Type B pancreatic cell (in vitro differentiated cells): ENCODE data around the gene UBD. TPM values are rescaled to one million over a fixed set of nuclear protein-coding genes. Genes with fewer than 3 reads are reported as not detected.
A peak's percentile ranks its signal among the peaks of the same experiment; 100 is the strongest.

ENCODE experiments used
- DNase-seq: peaks from one replicate; pipeline ENCODE4 v3.0.0; 2021; ENCODE audit warnings: mixed read lengths; ENCODE audit not compliant: unreplicated experiment; ENCODE audit errors: extremely low spot score
- H3K27ac Mint-ChIP-seq: 2 replicates; pipeline ENCODE4 v1.8.0; 2021; ENCODE audit warnings: mild to moderate bottlenecking, mixed read lengths
- H3K27me3 Mint-ChIP-seq: 2 replicates; pipeline ENCODE4 v1.8.0; 2021; ENCODE audit warnings: mixed read lengths
- H3K36me3 Mint-ChIP-seq: 2 replicates; pipeline ENCODE4 v1.8.0; 2021; ENCODE audit warnings: mixed read lengths
- H3K4me1 Mint-ChIP-seq: one replicate; pipeline ENCODE4 v1.8.0; 2021; ENCODE audit warnings: mixed read lengths; ENCODE audit not compliant: unreplicated experiment
- H3K4me3 Mint-ChIP-seq: 2 replicates; pipeline ENCODE4 v1.8.0; 2021; ENCODE audit warnings: mild to moderate bottlenecking, mixed read lengths
- H3K9me3 Mint-ChIP-seq: 2 replicates; pipeline ENCODE4 v1.8.0; 2021; ENCODE audit warnings: mixed read lengths
- total RNA-seq: library from RNA; stranded (reverse); gene quantifications from 2 replicates; pipeline ENCODE4 v1.2.1, GENCODE V29; 2021; ENCODE audit warnings: low replicate concordance
- TF ChIP-seq, protein P1 (sequence below): fragments of 200-600 bp; sonication (generic); conservative IDR thresholded peaks from 2 replicates; pipeline ENCODE4 v1.5.0; 2021; ENCODE audit warnings: antibody characterized with exemption, mild to moderate bottlenecking

The UBD gene
- total RNA-seq, 1 donor from 2014 or later = 12.6 TPM

DNA sequence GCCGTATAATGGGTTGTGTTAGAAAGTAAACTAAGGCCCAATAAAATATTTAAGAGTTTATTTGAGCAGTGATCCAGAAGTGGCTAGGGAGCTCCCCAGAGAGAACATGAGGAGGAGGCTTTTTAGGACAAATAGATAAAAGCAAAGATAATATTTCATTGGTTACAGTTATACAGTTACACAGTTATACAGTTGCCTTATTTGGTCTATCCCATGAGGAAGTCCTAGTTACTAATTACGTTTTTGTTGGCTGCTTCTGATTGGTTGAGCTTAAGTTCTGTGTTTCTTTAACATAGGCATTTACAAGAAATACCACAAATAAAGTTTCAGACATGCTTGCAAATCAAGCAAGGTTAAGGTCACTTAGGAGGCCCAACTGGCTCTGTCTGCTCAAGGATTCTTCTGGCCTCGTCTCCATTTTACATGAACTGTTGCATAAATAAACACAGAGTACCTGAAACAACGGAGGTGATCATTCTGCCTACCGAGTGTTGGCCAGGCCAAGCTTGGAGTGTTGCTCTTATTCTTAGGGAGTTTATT, 7.0 kb downstream of the UBD start:
- Mint-ChIP-seq H3K4me3 (peak overlapping the region; percentile 79), H3K9me3 (no peaks in the 10 kb centered on the region), H3K27ac (no peak overlapping the region), H3K4me1 (no peaks in the 10 kb centered on the region), H3K36me3 (peaks cover 4% of the 10 kb centered on the region), H3K27me3 (peaks cover 100% of the 10 kb centered on the region)
- TF ChIP-seq, protein P1, sequence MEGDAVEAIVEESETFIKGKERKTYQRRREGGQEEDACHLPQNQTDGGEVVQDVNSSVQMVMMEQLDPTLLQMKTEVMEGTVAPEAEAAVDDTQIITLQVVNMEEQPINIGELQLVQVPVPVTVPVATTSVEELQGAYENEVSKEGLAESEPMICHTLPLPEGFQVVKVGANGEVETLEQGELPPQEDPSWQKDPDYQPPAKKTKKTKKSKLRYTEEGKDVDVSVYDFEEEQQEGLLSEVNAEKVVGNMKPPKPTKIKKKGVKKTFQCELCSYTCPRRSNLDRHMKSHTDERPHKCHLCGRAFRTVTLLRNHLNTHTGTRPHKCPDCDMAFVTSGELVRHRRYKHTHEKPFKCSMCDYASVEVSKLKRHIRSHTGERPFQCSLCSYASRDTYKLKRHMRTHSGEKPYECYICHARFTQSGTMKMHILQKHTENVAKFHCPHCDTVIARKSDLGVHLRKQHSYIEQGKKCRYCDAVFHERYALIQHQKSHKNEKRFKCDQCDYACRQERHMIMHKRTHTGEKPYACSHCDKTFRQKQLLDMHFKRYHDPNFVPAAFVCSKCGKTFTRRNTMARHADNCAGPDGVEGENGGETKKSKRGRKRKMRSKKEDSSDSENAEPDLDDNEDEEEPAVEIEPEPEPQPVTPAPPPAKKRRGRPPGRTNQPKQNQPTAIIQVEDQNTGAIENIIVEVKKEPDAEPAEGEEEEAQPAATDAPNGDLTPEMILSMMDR = no peak
- DNase-seq = no peak

DNA sequence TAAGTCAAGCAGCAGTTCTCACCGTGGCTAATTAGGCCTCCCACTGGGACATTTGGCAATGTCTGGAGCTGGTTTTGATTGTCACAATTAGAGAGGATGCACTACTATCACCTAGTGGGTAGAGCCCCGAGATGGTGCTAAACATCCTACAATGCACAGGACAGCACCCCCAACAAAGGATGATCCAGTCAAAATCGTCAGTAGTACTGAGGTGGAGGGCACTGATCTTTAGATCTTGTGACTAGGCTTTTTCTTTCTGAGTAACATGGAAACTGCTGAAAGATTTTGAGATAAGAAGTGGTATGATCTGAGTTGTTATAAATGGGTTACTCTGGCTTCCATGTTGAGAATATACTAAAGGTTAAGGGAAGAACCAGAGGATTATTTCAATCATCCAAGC, 12.0 kb downstream of the UBD start:
- no peak for DNase-seq
- no peak overlapping the region for H3K4me3 Mint-ChIP-seq
- no peaks in the 10 kb centered on the region for H3K36me3 Mint-ChIP-seq
- no peaks in the 10 kb centered on the region for H3K4me1 Mint-ChIP-seq
- peaks cover 71% of the 10 kb centered on the region for H3K27me3 Mint-ChIP-seq
- TF ChIP-seq, protein P1 = no peak
- no peaks in the 10 kb centered on the region for H3K9me3 Mint-ChIP-seq
- no peak overlapping the region for H3K27ac Mint-ChIP-seq

DNA sequence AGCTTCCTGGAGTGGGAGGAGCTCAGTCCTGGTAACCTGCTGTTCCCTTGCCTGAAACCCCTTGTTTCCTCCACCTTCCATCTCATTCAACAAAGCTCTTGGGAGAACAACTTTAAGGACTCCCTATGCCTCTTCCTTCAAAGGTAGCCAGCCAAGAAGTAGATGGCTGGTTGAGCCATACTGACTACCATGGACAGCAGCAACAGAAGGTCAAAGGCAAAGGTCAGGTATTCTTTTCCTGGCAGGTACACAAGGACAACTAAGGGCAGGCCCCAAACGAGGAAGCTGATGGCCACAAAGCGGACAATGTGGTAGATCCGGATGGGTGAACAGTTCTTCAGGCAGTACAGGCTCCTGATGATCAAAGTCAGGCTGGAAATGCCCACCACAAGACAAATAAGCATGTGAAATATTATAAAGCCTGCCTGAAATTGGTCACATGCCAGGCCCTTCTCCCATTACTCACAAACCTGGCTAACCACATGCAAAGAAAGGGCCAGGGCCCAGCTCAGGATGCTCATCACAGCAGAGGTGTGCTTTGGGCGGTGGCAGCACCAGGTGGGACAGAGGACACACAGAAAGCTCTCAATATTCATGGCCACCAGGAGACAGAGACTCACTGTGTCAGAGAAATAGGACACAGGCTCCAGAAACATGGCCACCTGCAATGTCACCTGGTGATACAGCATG, 21.7 kb downstream of the UBD start:
- H3K4me1 Mint-ChIP-seq = no peaks in the 10 kb centered on the region
- no peak overlapping the region for H3K4me3 Mint-ChIP-seq
- no peak overlapping the region for H3K27ac Mint-ChIP-seq
- DNase-seq = no peak
- H3K27me3 Mint-ChIP-seq = peaks cover 18% of the 10 kb centered on the region
- no peaks in the 10 kb centered on the region for H3K36me3 Mint-ChIP-seq
- TF ChIP-seq, protein P1 = no peak
- H3K9me3 Mint-ChIP-seq = no peaks in the 10 kb centered on the region

DNA sequence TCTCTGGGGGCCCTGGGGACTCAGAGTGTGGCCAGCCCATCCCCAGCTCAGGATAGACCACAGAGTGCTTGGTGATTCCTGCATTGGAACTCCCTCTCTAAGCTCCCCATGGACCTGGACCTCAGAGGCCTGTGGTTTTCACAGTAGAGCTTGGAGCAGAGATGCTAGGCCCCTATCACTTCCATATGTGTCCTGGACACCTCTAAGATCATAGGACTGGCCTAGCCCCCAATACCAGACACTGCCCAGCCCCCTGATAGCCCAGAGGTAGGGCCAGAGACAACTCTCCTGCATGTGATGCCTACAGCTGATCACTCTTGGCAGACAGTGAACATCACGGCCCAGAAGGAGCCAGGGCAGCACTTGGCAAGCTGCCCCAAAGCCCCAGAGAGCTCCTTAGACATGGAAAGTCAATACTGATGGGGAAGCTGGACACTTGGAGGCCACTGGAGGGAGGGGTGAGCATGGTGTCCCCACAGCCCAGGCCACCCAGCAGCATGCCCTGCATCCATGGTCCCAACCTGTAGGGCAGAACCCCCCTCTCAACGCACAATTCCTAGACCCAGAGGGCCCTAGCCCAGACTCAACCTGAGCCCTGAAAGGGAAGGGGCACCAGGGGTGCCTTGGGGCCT, 27.1 kb downstream of the UBD start:
- Mint-ChIP-seq H3K4me3 (no peak overlapping the region), H3K36me3 (no peaks in the 10 kb centered on the region), H3K9me3 (no peaks in the 10 kb centered on the region), H3K27ac (no peak overlapping the region), H3K27me3 (peaks cover 5% of the 10 kb centered on the region), H3K4me1 (no peaks in the 10 kb centered on the region)
- DNase-seq = no peak
- TF ChIP-seq, protein P1 = no peak

DNA sequence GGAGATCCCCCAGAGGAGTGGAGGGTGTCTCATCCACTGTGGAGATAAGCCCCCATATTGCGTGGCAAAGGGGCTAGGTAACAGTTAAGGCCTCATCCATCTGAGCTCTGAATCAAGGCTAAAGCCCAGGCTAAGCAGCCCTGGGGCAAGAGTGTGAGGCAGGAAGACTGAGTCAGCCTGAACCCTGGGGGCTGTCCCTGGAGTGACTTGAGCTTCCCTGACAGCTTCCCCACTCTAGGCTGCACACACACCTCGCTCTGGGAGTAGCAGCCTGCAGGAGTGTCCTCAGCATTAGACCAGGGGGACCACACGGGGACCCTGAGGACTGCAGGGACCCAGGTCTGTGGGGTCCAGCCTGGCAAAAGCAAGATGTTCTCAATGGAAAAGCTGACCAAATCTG, 27.9 kb downstream of the UBD start:
- DNase-seq = no peak
- peaks cover 8% of the 10 kb centered on the region for H3K27me3 Mint-ChIP-seq
- no peaks in the 10 kb centered on the region for H3K36me3 Mint-ChIP-seq
- H3K9me3 Mint-ChIP-seq = no peaks in the 10 kb centered on the region
- H3K4me1 Mint-ChIP-seq = no peaks in the 10 kb centered on the region
- TF ChIP-seq, protein P1 = no peak
- no peak overlapping the region for H3K4me3 Mint-ChIP-seq
- H3K27ac Mint-ChIP-seq = no peak overlapping the region
